GM06990 (cell line): ENCODE data around the gene HID1.
"Not testable (repeated sequence)": the region's sequence is repeated elsewhere in the genome, so short reads cannot be mapped to it uniquely, and the experiment has no call there.

Source experiments
- DNase-seq: peaks from one replicate; pipeline ENCODE4 v3.0.0-alpha.2; 2011; ENCODE audit not compliant: insufficient read length; ENCODE audit errors: extremely low read depth
- H3K27me3 ChIP-seq: replicated peaks from 2 replicates; pipeline ENCODE4 v1.6.0; 2011; ENCODE audit warnings: low read length; ENCODE audit not compliant: control insufficient read depth, insufficient read depth
- H3K36me3 ChIP-seq: 2 replicates; pipeline ENCODE4 v1.5.1; 2011; ENCODE audit warnings: low read length; ENCODE audit not compliant: control insufficient read depth, insufficient read depth
- H3K4me3 ChIP-seq: replicated peaks from 2 replicates; pipeline ENCODE4 v1.5.1; 2011; ENCODE audit warnings: low read depth, mild to moderate bottlenecking, control low read depth, low read length
- CTCF ChIP-seq: IDR thresholded peaks from 2 replicates; pipeline ENCODE4 v1.5.1; 2011; ENCODE audit warnings: low read length, control low read depth, mild to moderate bottlenecking, inconsistent platforms; ENCODE audit not compliant: insufficient read depth, poor library complexity, severe bottlenecking

HID1 gene

GRCh38 chr17:75008373-75008772 lies 35.8 kb upstream of the HID1 start:
- H3K36me3 ChIP-seq, result no peaks in the 10 kb centered on the region
- H3K27me3 ChIP-seq, result no peaks in the 10 kb centered on the region

GRCh38 chr17:75006653-75007052 lies 34.1 kb upstream of the HID1 start:
- H3K36me3 ChIP-seq, result no peaks in the 10 kb centered on the region
- no peak for DNase-seq
- no peaks in the 10 kb centered on the region; the same call in 1 of the 2 replicates for H3K27me3 ChIP-seq
- TF ChIP-seq CTCF, result no peak
- H3K4me3 ChIP-seq, result no peak overlapping the region

More at GRCh38 chr17:75008373-75008772, 35.8 kb upstream of the HID1 start:
- no peak for TF ChIP-seq CTCF
- no peak for DNase-seq
- no peak overlapping the region for H3K4me3 ChIP-seq

- not testable (repeated sequence) for H3K36me3 ChIP-seq, H3K4me3 ChIP-seq, DNase-seq, H3K27me3 ChIP-seq
These were observed 33.5 kb upstream of the HID1 start for GRCh38 chr17:75006084-75006483.

GRCh38 chr17:75005291-75005690 lies 32.7 kb upstream of the HID1 start:
- no peak overlapping the region for H3K4me3 ChIP-seq
- no peaks in the 10 kb centered on the region; the same call in 1 of the 2 replicates for H3K27me3 ChIP-seq
- no peaks in the 10 kb centered on the region for H3K36me3 ChIP-seq
- no peak for DNase-seq
- no peak for TF ChIP-seq CTCF

- no peak for DNase-seq
- H3K4me3 ChIP-seq, result no peak overlapping the region
- no peaks in the 10 kb centered on the region for H3K36me3 ChIP-seq
- no peaks in the 10 kb centered on the region; the same call in 1 of the 2 replicates for H3K27me3 ChIP-seq
- no peak for TF ChIP-seq CTCF
These were observed 31.8 kb upstream of the HID1 start for GRCh38 chr17:75004371-75004770.

- Histone ChIP-seq H3K27me3 (no peaks in the 10 kb centered on the region; the same call in 1 of the 2 replicates), H3K36me3 (no peaks in the 10 kb centered on the region), H3K4me3 (no peak overlapping the region)
- TF ChIP-seq CTCF, result no peak
- DNase-seq, result no peak
These were observed 31.4 kb upstream of the HID1 start for GRCh38 chr17:75003957-75004355.
